ENCODE results near the gene SHANK2.

SHANK2 gene

DNA sequence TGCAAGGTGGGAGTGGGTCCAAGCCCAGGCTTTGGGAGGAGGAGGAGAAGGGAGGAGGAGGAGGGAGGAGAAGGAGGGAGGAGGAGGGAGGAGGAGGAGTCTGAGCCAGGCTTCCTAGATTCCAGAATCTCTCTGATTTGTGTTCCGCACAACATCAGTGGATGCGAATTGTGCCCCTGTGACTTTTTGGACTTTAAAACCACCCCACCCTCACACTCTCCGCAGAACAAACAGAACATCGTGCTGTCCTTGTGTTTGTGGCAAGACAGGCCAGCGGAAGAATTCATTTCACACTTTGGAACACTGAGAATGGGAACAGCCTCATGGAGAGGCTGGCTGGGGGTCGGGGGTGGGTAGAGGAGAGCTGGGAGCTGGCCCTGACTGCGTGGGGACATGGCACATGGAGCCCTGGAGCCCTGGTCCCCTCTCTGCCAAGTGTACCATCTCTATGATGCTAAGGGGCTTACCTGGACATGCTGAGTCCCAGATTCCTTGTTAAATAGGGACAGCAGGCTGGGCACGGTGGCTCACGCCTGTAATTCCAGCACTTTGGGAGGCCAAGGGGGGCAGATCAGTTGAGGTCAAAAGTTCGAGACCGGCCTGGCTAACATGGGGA, 16.4 kb upstream of the SHANK2 start:
- no peak for DNase-seq

GRCh38 chr11:71267807-71268421, 15.5 kb upstream of the SHANK2 start:
- DNase-seq: no peak

DNA sequence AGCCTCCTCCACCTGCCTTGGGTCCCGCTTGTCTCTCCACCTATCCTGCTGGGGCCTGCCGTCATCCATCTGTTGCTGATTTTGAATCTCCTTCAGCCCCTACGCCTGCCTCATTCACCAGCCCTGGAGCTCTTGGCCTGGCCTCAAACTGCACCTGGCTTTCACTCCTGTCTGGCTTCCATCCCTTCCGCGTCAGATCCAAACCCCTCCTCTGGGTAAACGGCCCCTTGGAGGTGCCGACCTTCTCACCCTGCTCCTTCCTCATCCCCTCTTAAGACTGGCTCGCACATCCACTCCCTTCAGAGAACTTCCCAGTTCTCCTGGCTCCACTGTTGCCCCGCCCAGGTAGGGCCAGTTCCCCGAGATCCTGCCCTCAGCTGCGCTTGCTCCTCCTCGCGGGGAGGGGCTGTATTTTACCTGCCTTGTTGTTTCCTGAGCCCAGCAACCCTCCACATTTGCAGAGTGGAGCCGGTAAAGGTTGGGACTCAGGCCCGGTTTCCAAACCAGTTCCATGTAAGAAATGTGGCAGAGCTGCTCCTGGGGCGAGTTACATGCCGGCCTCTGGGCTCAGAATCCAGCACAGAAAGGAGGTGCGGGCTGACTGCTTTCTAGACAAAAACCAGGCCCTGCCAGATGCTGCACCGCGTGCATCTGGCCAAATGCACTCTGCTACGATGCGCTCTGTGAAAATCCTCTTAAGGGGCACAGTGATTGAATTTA, 13.9 kb upstream of the SHANK2 start:
- no peak for DNase-seq

DNA sequence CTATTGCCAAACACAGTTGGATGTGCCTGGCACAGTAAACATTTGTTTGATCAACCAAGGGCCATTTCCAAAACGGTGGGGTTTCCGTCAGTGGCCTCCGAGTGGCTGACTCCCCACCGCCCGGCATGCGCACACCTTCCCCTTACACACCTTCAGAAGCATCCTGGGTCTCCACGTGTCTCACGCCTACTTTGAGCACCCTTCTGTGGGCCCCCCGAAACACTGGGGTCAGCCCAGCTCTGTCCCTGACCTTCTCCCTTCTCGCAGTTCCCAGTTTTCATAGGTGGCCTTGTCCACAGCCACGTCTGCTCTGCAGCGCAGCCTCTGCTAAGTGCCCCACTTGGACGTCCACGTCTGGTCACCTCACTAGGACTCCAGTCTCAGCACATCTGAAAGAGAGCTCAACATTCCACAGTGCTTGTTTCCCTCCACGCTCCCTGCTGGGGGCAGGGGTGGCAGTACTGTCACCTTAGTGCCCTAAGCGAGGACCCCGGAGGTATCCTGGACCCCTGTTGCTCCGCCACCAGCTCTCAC, 13.2 kb upstream of the SHANK2 start:
- DNase-seq: no peak

DNA sequence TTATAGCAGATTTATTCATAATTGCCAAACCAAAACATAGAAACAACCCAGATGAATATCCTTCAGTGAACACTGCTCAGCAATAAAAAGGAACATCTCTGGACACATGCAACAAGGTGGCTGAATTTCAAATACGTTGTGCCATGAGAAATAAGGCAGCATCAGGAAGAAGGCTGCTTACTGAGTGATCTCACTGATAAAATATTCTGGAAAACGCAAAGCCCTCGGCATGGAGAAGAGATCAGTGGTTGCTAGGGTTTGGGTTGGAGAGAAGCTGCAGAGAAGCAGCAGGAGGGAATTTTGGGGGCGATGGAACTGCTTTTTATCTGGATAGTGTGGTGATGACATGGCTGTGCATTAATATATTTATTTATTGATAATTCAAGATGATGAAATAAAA, 11.0 kb upstream of the SHANK2 start:
- no peak for DNase-seq

DNA sequence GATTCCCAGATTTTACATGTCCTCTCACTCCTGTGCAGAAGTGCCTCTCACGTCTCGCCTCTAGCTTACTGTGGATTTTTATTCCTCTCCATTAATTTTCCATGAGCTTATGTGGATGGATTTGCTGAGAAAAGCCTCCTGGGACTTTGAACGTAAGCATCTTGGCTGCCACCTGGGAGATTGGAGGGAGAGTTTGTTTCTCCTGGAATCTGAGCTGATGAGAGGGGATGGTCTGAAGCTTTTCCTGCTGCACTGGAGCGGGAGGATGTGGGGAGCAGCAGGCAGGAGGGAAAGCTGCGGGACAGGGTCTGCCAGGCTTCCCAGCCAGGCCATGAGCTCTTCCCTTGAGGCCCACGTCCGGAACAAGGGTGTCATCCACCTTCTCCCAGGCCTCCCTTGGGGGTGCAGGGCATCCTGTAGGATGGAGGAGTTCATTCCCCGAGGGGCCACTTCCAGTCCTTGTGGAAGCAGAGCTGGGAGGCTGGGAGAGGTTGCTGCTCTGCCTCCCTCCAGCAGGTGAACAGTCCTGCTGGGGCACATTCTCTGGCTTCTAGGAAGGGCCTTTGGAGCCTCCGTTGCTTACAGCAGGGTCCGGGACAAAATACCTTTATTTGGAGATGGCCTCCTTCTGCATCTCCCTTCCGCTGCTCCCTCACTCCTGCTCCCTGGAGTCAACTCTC, 3.6 kb upstream of the SHANK2 start:
- DNase-seq: no peak

- DNase-seq: no peak
Observed at GRCh38 chr11:71255323-71255722, 2.9 kb upstream of the SHANK2 start.

DNA sequence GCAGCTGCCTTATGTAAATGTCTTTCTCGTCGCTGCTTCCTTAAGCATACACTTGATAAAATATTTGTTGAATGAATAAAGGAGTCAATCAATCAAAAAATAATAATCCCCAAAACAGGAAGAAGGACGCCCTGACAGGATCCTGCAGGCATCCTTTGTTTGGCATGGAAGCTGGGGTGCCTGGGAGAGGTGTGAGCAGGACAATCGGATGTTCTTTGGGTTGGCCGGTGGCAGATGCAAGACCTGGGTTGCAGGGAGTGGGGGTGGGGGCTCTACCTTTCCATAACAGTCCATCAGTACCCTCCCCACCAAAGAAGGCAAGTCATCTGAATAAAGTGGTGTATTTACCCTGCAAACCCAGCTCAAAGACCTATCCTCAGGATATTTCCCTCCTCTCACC, 1.4 kb upstream of the SHANK2 start:
- DNase-seq: no peak

GRCh38 chr11:71252770-71253730, 673 bp upstream of the SHANK2 start:
- DNase-seq: peak; percentile 34

GRCh38 chr11:71251761-71252268, 562 bp downstream of the SHANK2 start:
- DNase-seq: peak; percentile 46

GRCh38 chr11:71251151-71251721, 1.1 kb downstream of the SHANK2 start:
- DNase-seq: peak; percentile 44

GRCh38 chr11:71250523-71251150, 1.7 kb downstream of the SHANK2 start:
- DNase-seq: no peak

DNA sequence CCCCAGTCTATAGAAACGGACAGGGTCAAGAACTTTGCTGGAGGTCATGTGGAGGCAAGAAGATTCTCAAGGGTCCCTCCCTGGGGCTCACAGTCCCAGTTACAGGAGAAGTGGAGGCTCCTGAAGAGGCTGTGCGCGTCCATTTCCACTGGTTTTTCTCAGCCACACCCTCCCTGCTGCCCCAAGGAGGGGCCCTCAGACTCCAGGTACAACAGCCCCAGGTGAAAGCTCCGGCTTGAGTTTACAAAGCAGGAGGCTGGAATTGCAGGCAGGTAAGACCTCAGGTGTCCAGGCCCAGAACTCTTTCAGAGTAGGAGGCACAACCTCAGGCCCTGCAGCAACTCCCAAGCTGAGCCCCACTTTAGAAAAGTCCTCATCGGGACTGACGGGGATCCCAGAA, 3.1 kb downstream of the SHANK2 start:
- no peak for DNase-seq

DNA sequence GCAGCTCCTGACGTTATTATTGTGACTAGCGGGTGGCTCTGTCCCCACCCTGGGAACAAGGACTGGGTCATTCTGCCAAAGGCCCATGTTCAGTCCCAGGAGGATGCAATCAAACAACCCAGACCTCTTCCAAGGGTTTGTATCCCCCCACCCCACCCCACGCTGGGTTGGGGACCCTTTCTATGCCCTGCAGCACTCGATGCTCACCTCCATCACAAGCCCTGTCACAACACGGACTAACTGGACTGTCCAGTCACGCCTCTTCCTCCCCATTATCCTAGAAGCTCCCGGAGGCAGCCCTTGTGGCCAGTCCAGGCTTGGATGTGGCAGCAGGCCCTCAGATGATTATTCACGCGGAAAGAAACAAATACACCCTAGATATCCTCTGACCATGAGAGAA, 3.7 kb downstream of the SHANK2 start:
- no peak for DNase-seq

DNA sequence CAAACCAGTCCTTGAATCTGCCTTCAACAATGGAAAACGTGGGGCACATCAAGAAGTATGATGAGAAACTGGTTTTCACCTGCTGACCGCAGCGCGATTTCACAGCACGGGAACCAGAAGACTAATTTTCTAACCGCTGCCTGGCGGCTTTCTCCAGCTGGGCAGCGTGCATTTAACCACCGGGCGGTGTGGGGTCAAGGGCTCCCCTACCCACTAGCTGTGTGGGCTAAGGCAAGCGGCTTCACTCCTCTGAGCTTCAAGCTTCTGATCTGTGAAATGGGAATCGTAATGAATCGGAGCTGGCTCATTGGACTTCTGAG, 4.2 kb downstream of the SHANK2 start:
- no peak for DNase-seq

DNA sequence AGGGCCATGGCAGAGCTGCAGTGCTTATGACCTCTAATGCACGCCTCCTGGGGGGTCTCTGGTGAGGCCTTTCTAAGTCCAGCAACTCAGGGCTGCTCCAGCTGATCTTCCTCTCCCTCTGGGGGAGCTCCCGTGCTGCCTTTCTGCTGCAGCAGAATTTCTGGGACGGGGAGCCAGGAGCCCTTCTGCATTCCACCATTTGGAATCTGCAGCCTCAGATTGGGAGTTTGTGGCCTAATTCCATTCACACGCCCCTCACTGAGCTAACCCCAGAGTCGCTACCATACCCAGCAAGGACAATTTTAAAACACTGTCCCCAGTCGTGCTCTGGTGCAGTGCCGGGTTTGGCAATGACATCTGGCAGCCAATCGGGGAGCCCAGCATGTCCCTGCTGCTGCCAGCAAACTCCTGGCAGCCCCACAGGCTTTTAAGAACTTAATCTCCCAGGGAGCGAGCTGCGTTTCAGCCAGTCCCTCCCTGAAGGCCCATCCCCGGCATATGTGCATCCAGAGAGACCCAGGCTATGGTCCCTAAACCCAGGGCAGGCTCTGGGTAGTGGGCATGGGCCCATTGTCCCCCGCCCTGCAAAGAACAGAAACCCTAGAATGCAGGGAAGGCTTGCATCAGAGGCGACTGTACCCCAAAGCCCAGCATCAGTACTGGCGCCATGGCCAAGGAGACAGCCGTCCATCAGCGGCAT, 4.7 kb downstream of the SHANK2 start:
- no peak for DNase-seq

DNA sequence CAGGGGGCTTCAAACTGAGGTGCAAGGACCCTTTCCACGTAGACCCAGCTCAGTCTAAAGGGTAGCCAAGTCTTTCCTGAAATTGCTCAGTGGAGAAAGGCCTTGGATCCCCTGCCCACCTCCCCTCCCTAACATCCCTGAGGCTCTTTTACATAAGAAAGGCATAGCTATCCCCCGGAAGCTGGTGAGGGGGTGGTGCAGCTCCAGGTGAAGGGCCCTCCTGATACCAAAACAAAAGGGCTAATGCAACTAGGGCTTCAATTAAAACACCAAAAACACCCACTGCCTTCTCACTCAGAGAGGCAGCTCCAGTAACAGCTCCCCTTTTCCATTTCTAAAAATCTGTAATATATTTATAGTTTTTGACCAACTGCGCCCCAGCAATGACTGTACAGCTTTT, 5.8 kb downstream of the SHANK2 start:
- no peak for DNase-seq

DNA sequence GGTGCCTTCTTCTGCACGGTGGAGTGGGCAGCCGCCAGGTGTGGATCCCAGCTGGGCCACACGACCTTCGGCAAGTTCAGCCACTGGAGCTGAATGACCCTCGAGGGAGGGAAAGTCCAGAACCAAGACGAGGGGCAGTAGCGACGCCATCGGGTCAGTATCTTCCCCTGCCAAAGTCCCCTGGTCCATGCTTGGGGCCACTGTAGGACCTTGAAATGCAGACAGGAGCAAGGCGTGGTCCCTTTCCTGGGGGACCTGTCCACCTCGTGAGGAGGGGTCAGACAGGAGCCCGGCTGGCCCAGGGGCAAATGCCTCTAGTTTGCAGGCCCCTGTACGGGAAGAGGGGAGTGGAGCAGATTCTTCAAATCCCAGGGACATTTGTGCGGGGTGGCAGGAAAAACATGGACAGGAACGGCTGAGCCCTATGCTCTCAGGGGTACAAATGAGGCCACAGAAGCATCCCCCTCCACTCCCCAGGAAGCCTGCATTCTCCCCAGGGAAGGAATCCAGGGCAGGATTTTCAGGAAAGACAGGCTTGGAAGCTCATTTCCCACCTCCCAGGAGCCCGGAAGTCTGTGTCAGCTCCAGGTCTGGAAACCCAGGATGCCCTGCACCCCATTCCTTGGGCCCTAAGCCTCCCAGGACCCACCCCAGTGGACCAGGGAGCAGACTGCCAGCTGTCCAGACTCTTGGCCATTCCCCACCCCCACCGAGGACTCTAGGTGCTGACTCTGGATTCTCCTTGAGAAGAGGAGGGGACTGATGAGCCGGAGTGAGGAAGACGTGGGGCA, 6.6 kb downstream of the SHANK2 start:
- no peak for DNase-seq

DNA sequence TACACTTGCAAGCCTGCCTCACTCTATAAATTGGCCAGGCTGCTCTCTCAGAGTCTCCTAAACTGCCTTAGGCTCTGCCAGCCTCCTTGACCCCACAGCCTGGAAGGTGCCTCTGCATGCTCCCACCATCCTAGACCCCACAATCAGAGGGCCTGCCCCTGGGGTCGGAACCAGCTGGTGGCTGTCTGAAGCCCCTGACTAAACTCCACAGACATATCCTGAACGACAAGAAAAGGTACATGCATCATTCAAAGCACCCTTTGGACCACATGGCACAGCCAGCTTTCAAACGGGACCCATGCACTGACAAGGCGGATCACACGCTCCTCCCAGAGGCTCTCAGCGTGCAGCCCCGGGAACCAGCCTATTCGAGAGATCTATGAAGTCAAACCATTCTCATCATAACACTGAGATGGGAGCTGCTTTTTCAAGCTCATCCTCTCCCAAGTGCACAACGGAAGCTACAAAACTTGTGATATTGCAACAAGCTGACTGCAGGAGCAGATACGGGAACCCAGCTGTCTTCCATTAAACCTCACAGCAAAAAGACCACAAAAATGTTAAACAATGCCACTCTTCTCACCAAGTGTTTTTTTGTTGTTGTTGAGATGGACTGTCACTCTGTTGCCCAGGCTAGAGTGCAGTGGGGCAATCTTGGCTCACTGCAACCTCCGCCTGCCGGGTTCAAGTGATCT, 8.1 kb downstream of the SHANK2 start:
- no peak for DNase-seq

Measured in T1000 (cell line).